Loucy (cell line): ENCODE measurements around the gene BASP1.

Experiments used
- H2AFZ ChIP-seq: fragments of 200-600 bp; sonication (generic); 2 replicates; pipeline ENCODE4 v1.6.0; 2016; ENCODE audit warnings: antibody characterized with exemption, mild to moderate bottlenecking, low read length, moderate library complexity
- H3F3A ChIP-seq: fragments of 200-600 bp; 2 replicates; pipeline ENCODE4 v1.6.0; 2016; ENCODE audit warnings: antibody characterized with exemption, low read depth, mild to moderate bottlenecking
- H3K27me3 ChIP-seq: fragments of 200-600 bp; sonication (generic); 2 replicates; pipeline ENCODE4 v1.6.1; 2014; ENCODE audit warnings: low read length, mild to moderate bottlenecking; ENCODE audit not compliant: insufficient read depth, poor library complexity, severe bottlenecking
- H3K36me3 ChIP-seq: fragments of 200-600 bp; sonication (generic); 2 replicates; pipeline ENCODE4 v1.6.1; 2016; ENCODE audit warnings: low read length; ENCODE audit not compliant: insufficient read depth
- H3K4me1 ChIP-seq: fragments of 200-600 bp; sonication (generic); 2 replicates; pipeline ENCODE4 v1.5.1; 2014; ENCODE audit warnings: low read length, mild to moderate bottlenecking; ENCODE audit not compliant: insufficient read depth, poor library complexity, severe bottlenecking
- H3K4me2 ChIP-seq: fragments of 200-600 bp; sonication (generic); 2 replicates; pipeline ENCODE4 v1.6.0; 2014; ENCODE audit warnings: antibody characterized with exemption, low read length, low read depth, mild to moderate bottlenecking; ENCODE audit not compliant: poor library complexity, severe bottlenecking
- H3K4me3 ChIP-seq: fragments of 200-600 bp; sonication (generic); 2 replicates; pipeline ENCODE4 v1.5.1; 2014; ENCODE audit warnings: low read length, mild to moderate bottlenecking, mixed read lengths; ENCODE audit not compliant: poor library complexity, severe bottlenecking
- H3K79me2 ChIP-seq: fragments of 200-600 bp; sonication (generic); 2 replicates; pipeline ENCODE4 v1.6.1; 2014; ENCODE audit warnings: low read length; ENCODE audit not compliant: insufficient read depth
- H3K9ac ChIP-seq: fragments of 200-600 bp; sonication (generic); 2 replicates; pipeline ENCODE4 v1.6.0; 2014; ENCODE audit warnings: mild to moderate bottlenecking, low read depth, low read length, moderate library complexity; ENCODE audit not compliant: poor library complexity, severe bottlenecking
- H3K9me2 ChIP-seq: fragments of 200-600 bp; sonication (generic); replicated peaks from 2 replicates; pipeline ENCODE4 v1.6.1; 2016; ENCODE audit warnings: low read depth, low read length, mixed read lengths
- H3K9me3 ChIP-seq: fragments of 200-600 bp; sonication (generic); 2 replicates; pipeline ENCODE4 v1.6.1; 2014; ENCODE audit warnings: mild to moderate bottlenecking, antibody characterized with exemption, low read length, low read depth; ENCODE audit not compliant: insufficient read depth
- H4K20me1 ChIP-seq: fragments of 200-600 bp; sonication (generic); 2 replicates; pipeline ENCODE4 v1.6.0; 2014; ENCODE audit warnings: antibody characterized with exemption, low read length, mild to moderate bottlenecking; ENCODE audit not compliant: insufficient read depth, poor library complexity, severe bottlenecking
- CTCF ChIP-seq: fragments of 200-600 bp; sonication (generic); conservative IDR thresholded peaks from 2 replicates; pipeline ENCODE4 v1.5.1; 2014; ENCODE audit warnings: mild to moderate bottlenecking, antibody characterized with exemption, low read length
- EZH2phosphoT487 ChIP-seq: fragments of 200-600 bp; IDR thresholded peaks from 2 replicates; pipeline ENCODE4 v1.6.1; 2018; ENCODE audit warnings: antibody characterized with exemption, mild to moderate bottlenecking, moderate library complexity, borderline replicate concordance

The BASP1 gene

GRCh38 chr5:17225520-17225919, 8.1 kb downstream of the BASP1 start:
- Histone ChIP-seq H3K4me3 (no peak overlapping the region), H3K4me2 (no peak overlapping the region), H3K9ac (no peak overlapping the region)

GRCh38 chr5:17227868-17228267, 10.4 kb downstream of the BASP1 start:
- H3K36me3 ChIP-seq: no peaks in the 10 kb centered on the region
- H3K9ac ChIP-seq: no peak overlapping the region
- TF ChIP-seq CTCF (no peak), EZH2phosphoT487 (no peak)
- no peak overlapping the region for H3K4me2 ChIP-seq
- H3K9me2 ChIP-seq: no peaks in the 10 kb centered on the region
- H3K4me3 ChIP-seq: no peak overlapping the region
- H3K27me3 ChIP-seq: no peaks in the 10 kb centered on the region
- no peaks in the 10 kb centered on the region for H3K9me3 ChIP-seq
- H3K4me1 ChIP-seq: no peaks in the 10 kb centered on the region
- H3K79me2 ChIP-seq: no peaks in the 10 kb centered on the region
- H4K20me1 ChIP-seq: no peaks in the 10 kb centered on the region
- H3F3A ChIP-seq: no peaks in the 10 kb centered on the region
- no peak overlapping the region for H2AFZ ChIP-seq

More at GRCh38 chr5:17225520-17225919, 8.1 kb downstream of the BASP1 start:
- no peaks in the 10 kb centered on the region for H3K4me1 ChIP-seq
- no peaks in the 10 kb centered on the region for H3K79me2 ChIP-seq
- no peak overlapping the region for H2AFZ ChIP-seq
- H3K9me2 ChIP-seq: no peaks in the 10 kb centered on the region
- no peaks in the 10 kb centered on the region for H3K9me3 ChIP-seq
- no peaks in the 10 kb centered on the region for H4K20me1 ChIP-seq
- no peaks in the 10 kb centered on the region for H3K27me3 ChIP-seq
- no peaks in the 10 kb centered on the region for H3F3A ChIP-seq
- TF ChIP-seq CTCF (no peak), EZH2phosphoT487 (no peak)
- no peaks in the 10 kb centered on the region for H3K36me3 ChIP-seq

- no peaks in the 10 kb centered on the region for H3K9me3 ChIP-seq
- H3F3A ChIP-seq: no peaks in the 10 kb centered on the region
- H4K20me1 ChIP-seq: no peaks in the 10 kb centered on the region
- H3K79me2 ChIP-seq: no peaks in the 10 kb centered on the region
- no peak overlapping the region for H3K9ac ChIP-seq
- no peak for TF ChIP-seq EZH2phosphoT487
- TF ChIP-seq CTCF: no peak
- H3K9me2 ChIP-seq: no peaks in the 10 kb centered on the region
- no peaks in the 10 kb centered on the region for H3K4me1 ChIP-seq
- H2AFZ ChIP-seq: no peak overlapping the region
- no peaks in the 10 kb centered on the region for H3K27me3 ChIP-seq
- H3K4me2 ChIP-seq: no peak overlapping the region
- no peaks in the 10 kb centered on the region for H3K36me3 ChIP-seq
- no peak overlapping the region for H3K4me3 ChIP-seq
Observed at GRCh38 chr5:17228821-17229291, 11.4 kb downstream of the BASP1 start.
